ENCODE data around the gene FARP1.

Gene FARP1

DNA sequence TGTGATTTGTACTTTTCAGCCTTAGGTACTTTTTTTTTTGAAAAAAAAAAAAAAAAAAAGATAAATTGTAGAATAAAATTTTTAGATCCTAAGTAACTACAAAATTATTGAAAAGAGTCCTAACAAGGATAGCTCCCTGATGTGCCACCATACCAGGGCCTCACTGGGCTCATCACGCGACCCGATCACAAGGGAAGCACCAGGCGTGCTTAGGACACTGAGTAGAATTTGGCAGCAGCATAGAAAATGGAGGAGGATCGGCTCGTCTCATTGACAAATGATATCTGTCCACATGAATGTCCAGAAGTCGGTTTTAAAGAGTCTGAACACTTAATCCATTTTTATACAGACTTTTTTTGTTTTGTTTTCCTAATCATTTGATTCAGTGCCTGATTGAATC, 255.0 kb downstream of the FARP1 start:
- Histone ChIP-seq H3K27me3 (ENCODE audit: insufficient read depth, low read length) (no peaks in the 10 kb centered on the region), H4K8ac (ENCODE audit: low read depth, low read length) (no peak overlapping the region), H3K4me2 (ENCODE audit: low read length) (no peak overlapping the region), H3K27ac (ENCODE audit: low read depth, low read length) (no peak overlapping the region), H3K23ac (ENCODE audit: low read length) (no peak overlapping the region), H3K79me2 (ENCODE audit: control insufficient read depth, insufficient read depth, low read length, poor library complexity) (no peaks in the 10 kb centered on the region), H2BK120ac (ENCODE audit: insufficient read depth, low read length, poor library complexity) (no peak overlapping the region), H4K91ac (ENCODE audit: low read depth, low read length) (no peak overlapping the region), H3K4me1 (ENCODE audit: control insufficient read depth in 1 of 2, insufficient read depth in 2 of 2, low read length in 2 of 2) (no peaks in the 10 kb centered on the region), H4K12ac (ENCODE audit: low read depth, low read length) (no peak overlapping the region), H3K79me1 (ENCODE audit: low read length) (no peaks in the 10 kb centered on the region), H3K36me3 (ENCODE audit: control insufficient read depth in 1 of 2, insufficient read depth in 2 of 2, low read length in 2 of 2) (peaks cover 29 to 30% of the 10 kb centered on the region in 2 experiments), H3K18ac (ENCODE audit: low read length) (no peak overlapping the region), H3K4ac (ENCODE audit: low read depth, low read length) (no peak overlapping the region), H3K14ac (ENCODE audit: low read length) (no peak overlapping the region), H3K9me3 (ENCODE audit: insufficient read depth, low read depth, low read length) (no peaks in the 10 kb centered on the region), H3K4me3 (ENCODE audit: low read depth, low read length) (no peak overlapping the region), H2AFZ (ENCODE audit: insufficient read depth, low read length, poor library complexity) (no peak overlapping the region), H2BK12ac (ENCODE audit: low read length) (no peak overlapping the region), H2BK5ac (ENCODE audit: low read depth, low read length, poor library complexity) (no peak overlapping the region), H3K9ac (ENCODE audit: low read length) (no peak overlapping the region), H2AK5ac (ENCODE audit: low read length) (no peak overlapping the region)
- no CpG with 5 or more reads among the region's 7 CpGs for WGBS (ENCODE audit: extremely low coverage, insufficient coverage, insufficient read length)
- DNase-seq, result no peak

DNA sequence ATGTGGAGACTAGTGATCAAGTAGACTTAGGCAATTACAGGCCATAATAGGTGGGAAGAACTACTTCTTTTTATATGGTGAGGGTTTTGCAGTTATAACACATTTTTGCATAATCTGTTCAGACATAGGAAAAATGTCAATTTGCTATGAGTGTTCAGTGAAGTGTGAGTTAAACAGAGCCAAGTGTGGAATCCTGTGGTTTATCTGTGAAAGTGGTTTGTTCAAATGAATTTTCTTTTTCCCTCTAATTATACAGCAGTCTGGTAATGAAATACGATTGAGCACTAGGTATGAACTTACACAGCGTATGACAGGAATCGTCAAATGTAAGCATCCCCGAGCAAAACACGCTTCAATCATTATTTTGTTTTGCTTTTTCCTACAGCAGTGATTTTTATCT, 255.7 kb downstream of the FARP1 start:
- DNase-seq, result no peak
- Histone ChIP-seq H3K4me1 (ENCODE audit: control insufficient read depth in 1 of 2, insufficient read depth in 2 of 2, low read length in 2 of 2) (no peaks in the 10 kb centered on the region), H3K27ac (ENCODE audit: low read depth, low read length) (no peak overlapping the region), H3K9me3 (ENCODE audit: insufficient read depth, low read depth, low read length) (no peaks in the 10 kb centered on the region), H3K27me3 (ENCODE audit: insufficient read depth, low read length) (no peaks in the 10 kb centered on the region), H3K4me3 (ENCODE audit: low read depth, low read length) (no peak overlapping the region), H3K36me3 (ENCODE audit: control insufficient read depth in 1 of 2, insufficient read depth in 2 of 2, low read length in 2 of 2) (peaks cover 27 to 33% of the 10 kb centered on the region in 2 experiments), H3K23ac (ENCODE audit: low read length) (no peak overlapping the region), H3K9ac (ENCODE audit: low read length) (no peak overlapping the region), H4K8ac (ENCODE audit: low read depth, low read length) (no peak overlapping the region), H2BK120ac (ENCODE audit: insufficient read depth, low read length, poor library complexity) (no peak overlapping the region), H3K4ac (ENCODE audit: low read depth, low read length) (no peak overlapping the region), H2AK5ac (ENCODE audit: low read length) (no peak overlapping the region), H4K91ac (ENCODE audit: low read depth, low read length) (no peak overlapping the region), H3K14ac (ENCODE audit: low read length) (no peak overlapping the region), H2AFZ (ENCODE audit: insufficient read depth, low read length, poor library complexity) (no peak overlapping the region), H2BK5ac (ENCODE audit: low read depth, low read length, poor library complexity) (no peak overlapping the region), H3K79me2 (ENCODE audit: control insufficient read depth, insufficient read depth, low read length, poor library complexity) (no peaks in the 10 kb centered on the region), H3K4me2 (ENCODE audit: low read length) (no peak overlapping the region), H2BK12ac (ENCODE audit: low read length) (no peak overlapping the region), H4K12ac (ENCODE audit: low read depth, low read length) (no peak overlapping the region), H3K79me1 (ENCODE audit: low read length) (no peaks in the 10 kb centered on the region), H3K18ac (ENCODE audit: low read length) (no peak overlapping the region)
- no CpG with 5 or more reads among the region's 5 CpGs for WGBS (ENCODE audit: extremely low coverage, insufficient coverage, insufficient read length)

DNA sequence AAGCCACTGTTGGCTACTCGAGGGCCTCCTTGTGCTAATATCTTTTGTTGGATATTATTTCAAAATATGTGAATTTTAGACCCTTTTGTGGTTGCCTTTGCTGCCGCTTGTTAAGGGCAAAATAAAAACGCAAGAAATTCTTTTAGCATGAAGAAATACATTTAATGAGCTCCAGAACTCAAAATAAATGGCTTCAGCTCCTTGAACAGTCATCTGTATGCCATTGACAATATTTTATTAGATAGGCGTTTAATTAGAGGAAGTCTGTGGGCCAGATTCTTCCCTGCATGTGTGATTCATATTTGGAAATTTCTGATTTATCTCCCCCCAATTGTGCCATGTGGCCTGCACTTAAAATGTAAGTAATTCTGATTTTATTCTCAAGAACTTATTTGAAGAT, 256.9 kb downstream of the FARP1 start:
- H3K4ac ChIP-seq (ENCODE audit: low read depth, low read length), result no peak overlapping the region
- H3K27me3 ChIP-seq (ENCODE audit: insufficient read depth, low read length), result no peaks in the 10 kb centered on the region
- no peak overlapping the region for H2AFZ ChIP-seq (ENCODE audit: insufficient read depth, low read length, poor library complexity)
- no peak overlapping the region for H2AK5ac ChIP-seq (ENCODE audit: low read length)
- H4K91ac ChIP-seq (ENCODE audit: low read depth, low read length), result no peak overlapping the region
- no peak overlapping the region for H2BK120ac ChIP-seq (ENCODE audit: insufficient read depth, low read length, poor library complexity)
- H3K14ac ChIP-seq (ENCODE audit: low read length), result no peak overlapping the region
- H3K18ac ChIP-seq (ENCODE audit: low read length), result no peak overlapping the region
- no peak overlapping the region for H3K9ac ChIP-seq (ENCODE audit: low read length)
- H4K12ac ChIP-seq (ENCODE audit: low read depth, low read length), result no peak overlapping the region
- H2BK12ac ChIP-seq (ENCODE audit: low read length), result no peak overlapping the region
- H3K4me3 ChIP-seq (ENCODE audit: low read depth, low read length), result no peak overlapping the region
- no peak for DNase-seq
- no peak overlapping the region for H2BK5ac ChIP-seq (ENCODE audit: low read depth, low read length, poor library complexity)
- H4K8ac ChIP-seq (ENCODE audit: low read depth, low read length), result no peak overlapping the region
- peaks cover 17 to 25% of the 10 kb centered on the region in 2 experiments for H3K36me3 ChIP-seq (ENCODE audit: control insufficient read depth in 1 of 2, insufficient read depth in 2 of 2, low read length in 2 of 2)
- no peaks in the 10 kb centered on the region for H3K79me2 ChIP-seq (ENCODE audit: control insufficient read depth, insufficient read depth, low read length, poor library complexity)
- no peaks in the 10 kb centered on the region for H3K4me1 ChIP-seq (ENCODE audit: control insufficient read depth in 1 of 2, insufficient read depth in 2 of 2, low read length in 2 of 2)
- H3K23ac ChIP-seq (ENCODE audit: low read length), result no peak overlapping the region
- no CpG with 5 or more reads among the region's 4 CpGs for WGBS (ENCODE audit: extremely low coverage, insufficient coverage, insufficient read length)
- no peak overlapping the region for H3K4me2 ChIP-seq (ENCODE audit: low read length)
- no peak overlapping the region for H3K27ac ChIP-seq (ENCODE audit: low read depth, low read length)
- no peaks in the 10 kb centered on the region for H3K79me1 ChIP-seq (ENCODE audit: low read length)
- no peaks in the 10 kb centered on the region for H3K9me3 ChIP-seq (ENCODE audit: insufficient read depth, low read depth, low read length)

DNA sequence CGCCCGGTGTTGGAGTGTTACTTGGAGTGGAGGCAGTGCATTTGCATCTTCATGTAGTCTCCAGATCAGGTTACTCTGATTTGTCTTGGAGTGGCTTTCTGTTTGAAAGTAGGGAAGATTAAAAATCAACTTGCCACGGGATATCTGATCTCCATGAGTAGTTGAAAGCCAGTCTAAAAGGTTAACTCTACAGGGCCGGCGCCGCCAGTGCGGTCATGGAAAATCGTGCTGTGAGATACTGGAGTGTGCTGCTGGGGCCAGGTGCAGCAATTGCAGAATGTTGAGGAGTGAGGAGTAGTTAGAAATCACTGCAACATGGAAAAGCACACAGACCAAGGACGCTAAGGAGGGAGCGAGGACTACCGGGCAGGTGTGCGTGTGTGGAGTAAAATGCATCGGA, 259.0 kb downstream of the FARP1 start:
- Histone ChIP-seq H4K12ac (ENCODE audit: low read depth, low read length) (no peak overlapping the region), H3K36me3 (ENCODE audit: control insufficient read depth in 1 of 2, insufficient read depth in 2 of 2, low read length in 2 of 2) (peaks cover 4 to 9% of the 10 kb centered on the region in 2 experiments)

More for the DNA sequence above, 259.0 kb downstream of the FARP1 start:
- Histone ChIP-seq H3K79me2 (ENCODE audit: control insufficient read depth, insufficient read depth, low read length, poor library complexity) (no peaks in the 10 kb centered on the region), H3K4ac (ENCODE audit: low read depth, low read length) (no peak overlapping the region), H3K27me3 (ENCODE audit: insufficient read depth, low read length) (no peaks in the 10 kb centered on the region), H2AK5ac (ENCODE audit: low read length) (no peak overlapping the region), H4K91ac (ENCODE audit: low read depth, low read length) (no peak overlapping the region), H3K9ac (ENCODE audit: low read length) (no peak overlapping the region), H3K9me3 (ENCODE audit: insufficient read depth, low read depth, low read length) (no peaks in the 10 kb centered on the region), H2AFZ (ENCODE audit: insufficient read depth, low read length, poor library complexity) (no peak overlapping the region), H3K14ac (ENCODE audit: low read length) (no peak overlapping the region), H3K4me2 (ENCODE audit: low read length) (no peak overlapping the region), H3K18ac (ENCODE audit: low read length) (no peak overlapping the region), H2BK5ac (ENCODE audit: low read depth, low read length, poor library complexity) (no peak overlapping the region), H2BK120ac (ENCODE audit: insufficient read depth, low read length, poor library complexity) (no peak overlapping the region), H3K27ac (ENCODE audit: low read depth, low read length) (no peak overlapping the region), H3K4me1 (ENCODE audit: control insufficient read depth in 1 of 2, insufficient read depth in 2 of 2, low read length in 2 of 2) (no peaks in the 10 kb centered on the region), H2BK12ac (ENCODE audit: low read length) (no peak overlapping the region), H3K4me3 (ENCODE audit: low read depth, low read length) (no peak overlapping the region), H3K79me1 (ENCODE audit: low read length) (no peaks in the 10 kb centered on the region), H3K23ac (ENCODE audit: low read length) (no peak overlapping the region), H4K8ac (ENCODE audit: low read depth, low read length) (no peak overlapping the region)
- DNase-seq, result no peak
- no CpG with 5 or more reads among the region's 13 CpGs for WGBS (ENCODE audit: extremely low coverage, insufficient coverage, insufficient read length)

All from trophoblast cell (in vitro differentiated cells and primary cell).